GM23248 (cell line): ENCODE data around the gene FCGBP. TPM values are rescaled to one million over a fixed set of nuclear protein-coding genes. Genes with fewer than 3 reads are reported as not detected.

ENCODE experiments used
- DNase-seq: peaks from one replicate; pipeline ENCODE4 v3.0.0-alpha.2; 2015
- H2AFZ ChIP-seq: fragments of 200-600 bp; sonication (generic); 2 replicates; pipeline ENCODE4 v1.6.1; 2016; ENCODE audit warnings: antibody characterized with exemption
- H3F3A ChIP-seq: fragments of 200-600 bp; sonication (generic); 2 replicates; pipeline ENCODE4 v1.6.1; 2016; ENCODE audit warnings: mild to moderate bottlenecking, antibody characterized with exemption, mixed run types; ENCODE audit not compliant: insufficient read depth
- H3K27ac ChIP-seq: fragments of 200-600 bp; sonication (generic); 2 replicates; pipeline ENCODE4 v1.5.1; 2016; ENCODE audit warnings: mild to moderate bottlenecking
- H3K27me3 ChIP-seq: fragments of 200-600 bp; sonication (generic); replicated peaks from 2 replicates; pipeline ENCODE4 v1.6.1; 2016; ENCODE audit warnings: mild to moderate bottlenecking; ENCODE audit not compliant: insufficient read depth
- H3K36me3 ChIP-seq: fragments of 200-600 bp; sonication (generic); 2 replicates; pipeline ENCODE4 v1.6.1; 2016; ENCODE audit warnings: low read depth, mild to moderate bottlenecking
- H3K4me1 ChIP-seq: fragments of 200-600 bp; sonication (generic); 2 replicates; pipeline ENCODE4 v1.6.1; 2016; ENCODE audit warnings: mild to moderate bottlenecking; ENCODE audit not compliant: insufficient read depth
- H3K4me2 ChIP-seq: fragments of 200-600 bp; sonication (generic); one replicate; pipeline ENCODE4 v1.6.1; 2016; ENCODE audit warnings: mild to moderate bottlenecking; ENCODE audit not compliant: unreplicated experiment
- H3K4me3 ChIP-seq: fragments of 200-600 bp; sonication (generic); 2 replicates; pipeline ENCODE4 v1.5.1; 2016; ENCODE audit warnings: mild to moderate bottlenecking
- H3K79me2 ChIP-seq: fragments of 200-600 bp; sonication (generic); 2 replicates; pipeline ENCODE4 v1.6.1; 2016; ENCODE audit warnings: mild to moderate bottlenecking; ENCODE audit not compliant: insufficient read depth
- H3K9ac ChIP-seq: fragments of 200-600 bp; sonication (generic); 2 replicates; pipeline ENCODE4 v1.6.1; 2016; ENCODE audit warnings: mild to moderate bottlenecking
- H3K9me2 ChIP-seq: fragments of 200-600 bp; sonication (generic); 2 replicates; pipeline ENCODE4 v1.6.1; 2016; ENCODE audit warnings: mixed run types, mild to moderate bottlenecking, moderate library complexity; ENCODE audit not compliant: insufficient read depth
- H3K9me3 ChIP-seq: fragments of 200-600 bp; sonication (generic); one replicate; pipeline ENCODE4 v1.6.1; 2017; ENCODE audit warnings: low read depth
- H4K20me1 ChIP-seq: fragments of 200-600 bp; sonication (generic); 2 replicates; pipeline ENCODE4 v1.6.0; 2016; ENCODE audit not compliant: insufficient read depth
- EZH2 ChIP-seq: fragments of 200-600 bp; sonication (generic); IDR thresholded peaks from 2 replicates; pipeline ENCODE4 v1.6.1; 2018; ENCODE audit warnings: antibody characterized with exemption, mild to moderate bottlenecking; ENCODE audit not compliant: insufficient read depth, poor library complexity, severe bottlenecking
- EZH2phosphoT487 ChIP-seq: fragments of 200-600 bp; sonication (generic); IDR thresholded peaks from 2 replicates; pipeline ENCODE4 v1.6.1; 2018; ENCODE audit warnings: antibody characterized with exemption, moderate library complexity, mild to moderate bottlenecking, low read depth; ENCODE audit not compliant: insufficient read depth
- WGBS, 2 experiments: methylation state at CpG; one replicate each; pipeline ENCODE4 v1.1.6; 2015 to 2017; ENCODE audit warnings: low lambda C conversion rate in 2 of 2, low coverage in 1 of 2; ENCODE audit errors: missing lambda C conversion rate in 2 of 2; 5-methylcytosine and 5-hydroxymethylcytosine counted together
- in situ Hi-C: fragments of 300-500 bp; cut with MboI; formaldehyde crosslinking; loops from 2 replicates; pipeline ENCODE4 v1.15.0; 2020
- polyA plus RNA-seq: library from polyadenylated mRNA; unstranded; fragments of >200 nt; fragmentation: Nextera tagmentation; extraction: Ambion mirVana; gene quantifications from 2 replicates; pipeline ENCODE4 v1.2.1, GENCODE V29; 2016
- total RNA-seq: library from RNA; depleted of rRNA; stranded (reverse); fragments of >200 nt; shearing (Covaris generic); gene quantifications from 2 replicates; pipeline ENCODE4 v1.2.3, GENCODE V29; 2014

FCGBP gene
- total and polyA plus RNA-seq, 2 experiments from 2014 or later: not detected

GRCh38 chr19:39937787-39938186 is 3.4 kb upstream of the FCGBP start:
- H3F3A ChIP-seq: no peaks in the 10 kb centered on the region
- no peaks in the 10 kb centered on the region for H3K4me1 ChIP-seq
- H2AFZ ChIP-seq: no peak overlapping the region
- no peaks in the 10 kb centered on the region for H3K9me3 ChIP-seq
- in situ Hi-C loops: no loop called here
- TF ChIP-seq EZH2phosphoT487 (no peak), EZH2 (no peak)
- H3K9ac ChIP-seq: no peak overlapping the region
- no peak overlapping the region for H3K4me2 ChIP-seq
- WGBS, 2 experiments: 30 to 39% methylated on average over 2 of the region's 2 CpGs
- DNase-seq: no peak
- no peak overlapping the region for H3K27ac ChIP-seq
- H3K79me2 ChIP-seq: no peaks in the 10 kb centered on the region
- H4K20me1 ChIP-seq: no peaks in the 10 kb centered on the region
- H3K9me2 ChIP-seq: no peaks in the 10 kb centered on the region
- H3K4me3 ChIP-seq: no peak overlapping the region
- H3K36me3 ChIP-seq: no peaks in the 10 kb centered on the region
- H3K27me3 ChIP-seq: peaks cover 5% of the 10 kb centered on the region

GRCh38 chr19:39937094-39937720 is 2.8 kb upstream of the FCGBP start:
- DNase-seq: no peak
- TF ChIP-seq EZH2: no peak
- TF ChIP-seq EZH2phosphoT487: no peak
- no peak overlapping the region for H2AFZ ChIP-seq
- H3K9me2 ChIP-seq: no peaks in the 10 kb centered on the region
- no peak overlapping the region for H3K9ac ChIP-seq
- no peaks in the 10 kb centered on the region for H3K9me3 ChIP-seq
- no peaks in the 10 kb centered on the region for H4K20me1 ChIP-seq
- H3K79me2 ChIP-seq: no peaks in the 10 kb centered on the region
- H3K4me3 ChIP-seq: no peak overlapping the region
- 40 to 55% methylated on average over 5 of the region's 5 CpGs for WGBS, 2 experiments
- H3K27me3 ChIP-seq: peaks cover 5% of the 10 kb centered on the region
- H3K4me1 ChIP-seq: no peaks in the 10 kb centered on the region
- H3K36me3 ChIP-seq: no peaks in the 10 kb centered on the region
- H3K27ac ChIP-seq: no peak overlapping the region
- in situ Hi-C loops: no loop called here
- H3K4me2 ChIP-seq: no peak overlapping the region
- no peaks in the 10 kb centered on the region for H3F3A ChIP-seq

- Histone ChIP-seq H3K4me3 (no peak overlapping the region), H3K9me2 (no peaks in the 10 kb centered on the region), H3K27ac (no peak overlapping the region), H3K9me3 (no peaks in the 10 kb centered on the region), H3K36me3 (no peaks in the 10 kb centered on the region), H3F3A (no peaks in the 10 kb centered on the region), H3K9ac (no peak overlapping the region), H2AFZ (no peak overlapping the region), H3K4me2 (no peak overlapping the region), H4K20me1 (no peaks in the 10 kb centered on the region), H3K79me2 (no peaks in the 10 kb centered on the region), H3K27me3 (peaks cover 5% of the 10 kb centered on the region), H3K4me1 (no peaks in the 10 kb centered on the region)
- in situ Hi-C loops: no loop called here
- DNase-seq: no peak
- 64% methylated on average over 6 of the region's 6 CpGs for WGBS, 2 experiments
- TF ChIP-seq EZH2: no peak
- TF ChIP-seq EZH2phosphoT487: no peak
These were observed 2.2 kb upstream of the FCGBP start for GRCh38 chr19:39936622-39937021.

- in situ Hi-C loops: no loop called here
- Histone ChIP-seq H3K9me2 (no peaks in the 10 kb centered on the region), H4K20me1 (no peaks in the 10 kb centered on the region), H3K79me2 (no peaks in the 10 kb centered on the region), H2AFZ (no peak overlapping the region), H3K36me3 (no peaks in the 10 kb centered on the region), H3K27ac (no peak overlapping the region), H3K9ac (no peak overlapping the region), H3K4me3 (no peak overlapping the region), H3K27me3 (peaks cover 5% of the 10 kb centered on the region), H3K4me2 (no peak overlapping the region), H3K9me3 (no peaks in the 10 kb centered on the region), H3F3A (no peaks in the 10 kb centered on the region), H3K4me1 (no peaks in the 10 kb centered on the region)
- TF ChIP-seq EZH2phosphoT487 (no peak), EZH2 (no peak)
- WGBS, 2 experiments: 2 to 4% methylated on average over 3 of the region's 3 CpGs
- DNase-seq: no peak
These were observed 1.6 kb upstream of the FCGBP start for GRCh38 chr19:39936020-39936419.

GRCh38 chr19:39935364-39935661 is 879 bp upstream of the FCGBP start:
- Histone ChIP-seq H3K9me3 (no peaks in the 10 kb centered on the region), H3K27ac (no peak overlapping the region), H3K79me2 (no peaks in the 10 kb centered on the region), H3K27me3 (peaks cover under 1% of the 10 kb centered on the region; the same call in 1 of the 2 replicates), H3K4me1 (no peaks in the 10 kb centered on the region), H2AFZ (no peak overlapping the region), H3K4me2 (no peak overlapping the region), H3F3A (no peaks in the 10 kb centered on the region), H3K4me3 (no peak overlapping the region), H3K36me3 (no peaks in the 10 kb centered on the region), H3K9ac (no peak overlapping the region), H3K9me2 (no peaks in the 10 kb centered on the region), H4K20me1 (no peaks in the 10 kb centered on the region)
- WGBS, 2 experiments: 34 to 48% methylated on average over 5 of the region's 5 CpGs
- TF ChIP-seq EZH2: no peak
- TF ChIP-seq EZH2phosphoT487: no peak
- in situ Hi-C loops: no loop called here
- no peak for DNase-seq
